Adrenal gland (tissue), 12 donors: ENCODE results near the gene NXPH2. TPM values are rescaled to one million over a fixed set of nuclear protein-coding genes. Genes with fewer than 3 reads are reported as not detected.

ENCODE experiments used
- DNase-seq, 7 donors: peaks; one replicate each; pipeline ENCODE4 v3.0.0-alpha.2; 2019 to 2020
- H3K27ac ChIP-seq, 5 donors: fragments of 200-600 bp; sonication (generic) in 4 of 5; 1 replicate in 3 of 5; 2 replicates in 2 of 5; pipeline versions ENCODE4 v1.5.1 to v1.8.0; 2016 to 2020; ENCODE audit warnings: mild to moderate bottlenecking in 1 of 5
- H3K27me3 ChIP-seq: fragments of 200-600 bp; 2 replicates; pipeline ENCODE4 v1.8.0; 2021
- H3K36me3 ChIP-seq, 2 donors: fragments of 200-600 bp; replicated peaks in 1 of 2; 1 replicate in 1 of 2; 2 replicates in 1 of 2; pipeline versions ENCODE4 v1.5.1 to v1.8.0; 2018 to 2022
- H3K4me1 ChIP-seq, 2 donors: fragments of 200-600 bp; replicated peaks in 1 of 2; 1 replicate in 1 of 2; 2 replicates in 1 of 2; pipeline versions ENCODE4 v1.5.1 to v1.8.0; 2018 to 2021
- H3K4me3 ChIP-seq, 4 donors: fragments of 200-600 bp; sonication (generic) in 3 of 4; one replicate each; pipeline ENCODE4 v1.5.1; 2016 to 2018
- H3K9me3 ChIP-seq, 3 donors: fragments of 200-600 bp; sonication (generic) in 1 of 3; replicated peaks in 1 of 3; 1 replicate in 2 of 3; 2 replicates in 1 of 3; pipeline versions ENCODE4 v1.5.1 to v1.8.0; 2016 to 2021
- CTCF ChIP-seq, 6 experiments: fragments of 450-650 bp in 4 of 6; fragments of 200-600 bp in 2 of 6; sonication (generic) in 1 of 6; IDR thresholded peaks; 1 replicate in 5 of 6; 2 replicates in 1 of 6; pipeline versions ENCODE4 v1.5.1 to v1.8.0; 2016 to 2021; ENCODE audit warnings: antibody characterized with exemption in 6 of 6, mild to moderate bottlenecking in 2 of 6, moderate library complexity in 1 of 6
- POLR2A ChIP-seq, 2 donors: fragments of 450-650 bp; IDR thresholded peaks; one replicate each; pipeline ENCODE4 v1.6.1; 2017; ENCODE audit warnings: antibody characterized with exemption in 2 of 2, mild to moderate bottlenecking in 2 of 2, moderate library complexity in 1 of 2
- WGBS, 4 donors: extraction: QIAGEN DNeasy Blood & Tissue Kit in 2 of 4; methylation state at CpG; one replicate each; pipeline versions ENCODE4 v1.1.5 to v1.1.7; 2013 to 2017; 5-methylcytosine and 5-hydroxymethylcytosine counted together
- intact Hi-C, 2 donors: fragments of 100-400 bp; cut with DNase I; formaldehyde crosslinking; loops; one replicate each; pipeline versions ENCODE4 v1.14.1 to v1.15.0; 2022 to 2023
- polyA plus RNA-seq, 3 donors: library from polyadenylated mRNA; stranded (reverse); fragments of 200-250 nt in 2 of 3; fragments of 350-450 nt in 1 of 3; fragmentation: Illumina TruSeq in 1 of 3; extraction: RNeasy Lipid Tissue Mini Kit (QIAGEN cat#74804) in 1 of 3; gene quantifications; one replicate each; pipeline ENCODE4 v1.2.3, GENCODE V29; 2013 to 2014
- total RNA-seq, 9 donors: library from RNA; depleted of rRNA in 4 of 9; stranded (reverse); fragments of >200 nt in 4 of 9; fragments of 120-200 nt in 1 of 9; fragmentation: NEBNext Ultra II Directional in 1 of 9; extraction: Animal tissue kit (Norgen Biotek cat#: 25700) in 1 of 9; gene quantifications; one replicate each; pipeline versions ENCODE4 v1.1.0 to v1.2.4, GENCODE V29; 2013 to 2023
- donor health status: healthy with polysubstance abuse.
- donor health status: Bipolar disorder and iron deficiency.
- donor health status: DM: yes; HTN: yes; CAD: no.
- donor health status: DM: no; HTN: no; CAD: no.
- donor health status: DM: no; HTN: no; CAD: no.
- donor health status: DM: yes; HTN: yes; CAD: no.

NXPH2 gene
- total and polyA plus RNA-seq, 12 donors: 0.11 TPM; not detected in 11

- 85 to 95% (median 91%) methylated on average over 1 of the region's 1 CpG for WGBS, 4 donors
- no peak for TF ChIP-seq POLR2A (IDR thresholded peaks at IDR 0.05)
- TF ChIP-seq CTCF (IDR thresholded peaks at IDR 0.05): no peak
- H3K36me3 ChIP-seq: no peaks in the 10 kb centered on the region
- no peak overlapping the region for H3K27ac ChIP-seq
- no peaks in the 10 kb centered on the region for H3K9me3 ChIP-seq
- intact Hi-C loops: no loop called here
- H3K27me3 ChIP-seq: no peaks in the 10 kb centered on the region
- no peak for DNase-seq
- H3K4me3 ChIP-seq: no peak overlapping the region
- H3K4me1 ChIP-seq: no peaks in the 10 kb centered on the region
These were observed 88.5 kb downstream of the NXPH2 start for GRCh38 chr2:138691667-138692066.

GRCh38 chr2:138689705-138690104, 90.5 kb downstream of the NXPH2 start:
- no peak overlapping the region for H3K4me3 ChIP-seq
- no peak overlapping the region for H3K27ac ChIP-seq
- H3K9me3 ChIP-seq: no peaks in the 10 kb centered on the region
- intact Hi-C loops: no loop called here
- no peak for TF ChIP-seq POLR2A (IDR thresholded peaks at IDR 0.05)
- no peak for TF ChIP-seq CTCF (IDR thresholded peaks at IDR 0.05)
- DNase-seq: peak in 1 of 7 donors; percentile 10
- WGBS, 4 donors: 44 to 60% (median 53%) methylated on average over 4 of the region's 4 CpGs
- H3K36me3 ChIP-seq: no peaks in the 10 kb centered on the region
- H3K4me1 ChIP-seq: no peaks in the 10 kb centered on the region
- H3K27me3 ChIP-seq: no peaks in the 10 kb centered on the region

- no peak for DNase-seq
- H3K27me3 ChIP-seq: no peaks in the 10 kb centered on the region
- TF ChIP-seq POLR2A (IDR thresholded peaks at IDR 0.05) (no peak), CTCF (IDR thresholded peaks at IDR 0.05) (no peak)
- no peak overlapping the region for H3K4me3 ChIP-seq
- no peaks in the 10 kb centered on the region for H3K4me1 ChIP-seq
- H3K27ac ChIP-seq: no peak overlapping the region
- WGBS, 4 donors: 69 to 74% (median 71%) methylated on average over 2 of the region's 2 CpGs
- no peaks in the 10 kb centered on the region for H3K36me3 ChIP-seq
- no peaks in the 10 kb centered on the region for H3K9me3 ChIP-seq
- intact Hi-C loops: no loop called here
These were observed 98.0 kb downstream of the NXPH2 start for GRCh38 chr2:138682163-138682562.

- Histone ChIP-seq H3K4me1 (no peaks in the 10 kb centered on the region), H3K36me3 (no peaks in the 10 kb centered on the region), H3K4me3 (no peak overlapping the region), H3K27ac (no peak overlapping the region), H3K27me3 (no peaks in the 10 kb centered on the region), H3K9me3 (no peaks in the 10 kb centered on the region)
- intact Hi-C loops: no loop called here
- no peak for DNase-seq
- no peak for TF ChIP-seq CTCF (IDR thresholded peaks at IDR 0.05)
- TF ChIP-seq POLR2A (IDR thresholded peaks at IDR 0.05): no peak
- 12 to 29% (median 21%) methylated on average over 1 of the region's 1 CpG for WGBS, 4 donors
These were observed 103.0 kb downstream of the NXPH2 start for GRCh38 chr2:138677221-138677620.
